Left lung (tissue), 10 donors: ENCODE data around the gene LARGE1. TPM values are rescaled to one million over a fixed set of nuclear protein-coding genes. Genes with fewer than 3 reads are reported as not detected.

ENCODE experiments used
- ATAC-seq: fragments of 200-7000 bp; cut with Tn5 transposase; one replicate; pipeline ENCODE4 v1.9.1; 2020; ENCODE audit warnings: moderate library complexity
- DNase-seq, 4 donors: peaks; one replicate each; pipeline ENCODE4 v3.0.0-alpha.2; 2013 to 2020
- H3K27ac ChIP-seq, 2 donors: fragments of 200-600 bp; sonication (generic) in 1 of 2; one replicate each; pipeline versions ENCODE4 v1.5.0 to v1.8.0; 2020 to 2021
- H3K27me3 ChIP-seq, 2 donors: fragments of 200-600 bp; sonication (generic) in 1 of 2; one replicate each; pipeline versions ENCODE4 v1.5.0 to v1.8.0; 2020 to 2021
- H3K36me3 ChIP-seq, 2 donors: fragments of 200-600 bp; sonication (generic) in 1 of 2; one replicate each; pipeline versions ENCODE4 v1.5.0 to v1.8.0; 2020 to 2021
- H3K4me1 ChIP-seq, 2 donors: fragments of 200-600 bp; one replicate each; pipeline ENCODE4 v1.8.0; 2021
- H3K4me3 ChIP-seq, 2 donors: fragments of 200-600 bp; sonication (generic) in 1 of 2; one replicate each; pipeline versions ENCODE4 v1.5.0 to v1.8.0; 2020 to 2021; ENCODE audit warnings: mild to moderate bottlenecking in 1 of 2
- H3K9me3 ChIP-seq, 2 donors: fragments of 200-600 bp; sonication (generic) in 1 of 2; one replicate each; pipeline versions ENCODE4 v1.5.0 to v1.8.0; 2020 to 2021
- intact Hi-C, 2 donors: fragments of 100-400 bp; cut with DNase I; formaldehyde crosslinking; loops; one replicate each; pipeline versions ENCODE4 v1.11.2 to v1.14.2; 2022
- polyA plus RNA-seq, 6 donors: library from polyadenylated mRNA; unstranded; fragments of 120-200 nt; gene quantifications; one replicate each; pipeline ENCODE4 v1.2.1, GENCODE V29; 2013; ENCODE audit not compliant: insufficient read length in 6 of 6
- total RNA-seq, 2 donors: library from RNA; stranded (reverse); fragmentation: NEBNext Ultra II Directional; extraction: Animal tissue kit (Norgen Biotek cat#: 25700); gene quantifications; one replicate each; pipeline ENCODE4 v1.2.1, GENCODE V29; 2021
- TF ChIP-seq, protein P1 (sequence below), 2 donors: fragments of 200-600 bp; sonication (generic) in 1 of 2; IDR thresholded peaks; one replicate each; pipeline versions ENCODE4 v1.5.0 to v1.8.0; 2021; ENCODE audit warnings: antibody characterized with exemption in 2 of 2
- donor health status: DM: no; HTN: yes; CAD: no.
- donor health status: DM: no; HTN: no; CAD: no.

Gene LARGE1
- total and polyA plus RNA-seq, 8 donors = 22.4 to 36.1 (median 33.2) TPM

DNA sequence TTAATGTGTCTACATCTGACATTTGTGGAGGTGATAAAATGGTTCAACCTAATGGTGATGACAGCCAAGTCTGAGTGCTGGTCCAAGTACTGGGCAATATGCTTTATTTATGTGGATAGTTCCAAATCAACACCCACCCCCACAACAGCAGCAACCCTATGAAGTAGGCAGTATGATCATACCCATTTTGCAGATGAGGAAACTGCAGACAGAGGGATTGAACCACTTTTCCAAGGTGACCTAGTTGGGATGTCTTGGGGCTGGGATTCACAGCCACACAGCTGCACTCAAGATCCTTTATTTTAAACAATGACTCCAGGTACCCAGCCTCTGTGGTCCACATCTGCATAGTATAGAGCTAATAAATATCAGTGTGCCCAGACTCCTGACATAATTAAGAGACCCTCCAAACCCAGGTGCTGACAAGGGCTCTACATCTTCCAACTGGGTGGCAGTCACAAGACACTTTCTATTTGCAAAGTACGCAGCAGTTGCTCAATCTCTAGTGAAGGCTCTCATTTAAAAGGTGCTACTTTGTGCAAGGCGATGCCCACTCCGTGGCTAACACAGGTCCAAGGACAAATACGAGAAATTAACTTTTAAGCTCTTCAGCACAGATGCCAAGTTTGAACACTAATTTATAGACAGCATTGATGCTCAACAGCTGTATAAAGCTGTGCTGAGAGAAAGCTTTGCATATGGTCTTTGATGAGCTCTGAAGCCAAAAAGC lies 426.6 kb downstream of the LARGE1 start:
- Histone ChIP-seq H3K27me3 (no peaks in the 10 kb centered on the region), H3K4me1 (peaks cover 0 to 6% of the 10 kb centered on the region in 2 donors), H3K36me3 (no peaks in the 10 kb centered on the region), H3K9me3 (no peaks in the 10 kb centered on the region), H3K27ac (no peak overlapping the region), H3K4me3 (no peak overlapping the region)
- intact Hi-C loops = no loop called here
- ATAC-seq (peak; percentile 62), DNase-seq (peak in 1 of 4 donors; percentile 15)
- TF ChIP-seq, protein P1, sequence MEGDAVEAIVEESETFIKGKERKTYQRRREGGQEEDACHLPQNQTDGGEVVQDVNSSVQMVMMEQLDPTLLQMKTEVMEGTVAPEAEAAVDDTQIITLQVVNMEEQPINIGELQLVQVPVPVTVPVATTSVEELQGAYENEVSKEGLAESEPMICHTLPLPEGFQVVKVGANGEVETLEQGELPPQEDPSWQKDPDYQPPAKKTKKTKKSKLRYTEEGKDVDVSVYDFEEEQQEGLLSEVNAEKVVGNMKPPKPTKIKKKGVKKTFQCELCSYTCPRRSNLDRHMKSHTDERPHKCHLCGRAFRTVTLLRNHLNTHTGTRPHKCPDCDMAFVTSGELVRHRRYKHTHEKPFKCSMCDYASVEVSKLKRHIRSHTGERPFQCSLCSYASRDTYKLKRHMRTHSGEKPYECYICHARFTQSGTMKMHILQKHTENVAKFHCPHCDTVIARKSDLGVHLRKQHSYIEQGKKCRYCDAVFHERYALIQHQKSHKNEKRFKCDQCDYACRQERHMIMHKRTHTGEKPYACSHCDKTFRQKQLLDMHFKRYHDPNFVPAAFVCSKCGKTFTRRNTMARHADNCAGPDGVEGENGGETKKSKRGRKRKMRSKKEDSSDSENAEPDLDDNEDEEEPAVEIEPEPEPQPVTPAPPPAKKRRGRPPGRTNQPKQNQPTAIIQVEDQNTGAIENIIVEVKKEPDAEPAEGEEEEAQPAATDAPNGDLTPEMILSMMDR (IDR thresholded peaks at IDR 0.05) = no peak

DNA sequence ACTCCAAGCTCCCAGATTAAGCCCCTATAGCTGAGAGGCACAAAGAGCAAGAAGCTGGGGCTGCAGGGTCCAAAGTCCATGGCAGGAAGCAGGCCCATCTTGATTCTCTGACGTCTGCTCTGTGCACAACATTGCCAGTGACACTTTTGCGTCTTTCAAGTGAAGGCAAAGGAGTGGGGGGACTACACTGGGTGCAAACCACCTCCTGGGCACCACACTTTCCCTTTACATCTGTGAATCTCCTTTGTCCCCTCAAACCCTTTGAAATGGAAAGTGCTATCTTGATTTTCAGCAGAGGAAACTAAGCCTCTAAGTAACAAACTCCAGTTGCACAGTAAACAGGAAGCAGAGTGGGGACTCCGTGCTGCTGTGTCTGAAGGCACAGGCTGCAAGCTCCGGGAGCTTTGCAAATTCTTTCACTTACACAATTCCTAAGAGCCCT lies 428.0 kb downstream of the LARGE1 start:
- no peak overlapping the region for H3K4me3 ChIP-seq
- ATAC-seq (peak; percentile 73), DNase-seq (peak in 1 of 4 donors; percentile 69)
- H3K36me3 ChIP-seq = no peaks in the 10 kb centered on the region
- TF ChIP-seq, protein P1 (IDR thresholded peaks at IDR 0.05) = no peak
- peaks cover 0 to 6% of the 10 kb centered on the region in 2 donors for H3K4me1 ChIP-seq
- H3K27ac ChIP-seq = no peak overlapping the region
- no peaks in the 10 kb centered on the region for H3K9me3 ChIP-seq
- no peaks in the 10 kb centered on the region for H3K27me3 ChIP-seq
- intact Hi-C loops = no loop called here

GRCh38 chr22:33487041-33487716 lies 433.1 kb downstream of the LARGE1 start:
- no peak overlapping the region for H3K4me3 ChIP-seq
- intact Hi-C loops = no loop called here
- H3K27ac ChIP-seq = no peak overlapping the region
- ATAC-seq (peak; percentile 85), DNase-seq (no peak)
- TF ChIP-seq, protein P1 (IDR thresholded peaks at IDR 0.05) = no peak
- no peaks in the 10 kb centered on the region for H3K27me3 ChIP-seq
- no peaks in the 10 kb centered on the region for H3K9me3 ChIP-seq
- H3K4me1 ChIP-seq = peaks cover 0 to 2% of the 10 kb centered on the region in 2 donors
- no peaks in the 10 kb centered on the region for H3K36me3 ChIP-seq

GRCh38 chr22:33481550-33481949 lies 438.7 kb downstream of the LARGE1 start:
- Histone ChIP-seq H3K9me3 (no peaks in the 10 kb centered on the region), H3K36me3 (no peaks in the 10 kb centered on the region), H3K27me3 (no peaks in the 10 kb centered on the region), H3K27ac (no peak overlapping the region), H3K4me1 (no peaks in the 10 kb centered on the region), H3K4me3 (no peak overlapping the region)
- no peak for ATAC-seq
- intact Hi-C loops = no loop called here
- TF ChIP-seq, protein P1 (IDR thresholded peaks at IDR 0.05) = no peak
- DNase-seq = no peak
